A172 (cell line): Measurements from ENCODE around the gene WWOX. TPM values are rescaled to one million over a fixed set of nuclear protein-coding genes. Genes with fewer than 3 reads are reported as not detected.

Source experiments
- total RNA-seq: library from RNA; depleted of rRNA; stranded (reverse); fragments of >200 nt; shearing (Covaris generic); gene quantifications from 2 replicates; pipeline ENCODE4 v1.2.3, GENCODE V29; 2014; rRNA removed

Gene WWOX
- total RNA-seq, 1 experiment from 2014 or later: 29.6 TPM

Other genes starting within 250 kb of the WWOX start
- gene CLEC3A, start 77.1 kb upstream of the WWOX start, total RNA-seq: not detected in 2 replicates